ENCODE data around the gene PAXIP1. TPM values are rescaled to one million over a fixed set of nuclear protein-coding genes. Genes with fewer than 3 reads are reported as not detected.

PAXIP1 gene
- total RNA-seq, 1 experiment from 2014 or later, result 13.7 TPM

DNA sequence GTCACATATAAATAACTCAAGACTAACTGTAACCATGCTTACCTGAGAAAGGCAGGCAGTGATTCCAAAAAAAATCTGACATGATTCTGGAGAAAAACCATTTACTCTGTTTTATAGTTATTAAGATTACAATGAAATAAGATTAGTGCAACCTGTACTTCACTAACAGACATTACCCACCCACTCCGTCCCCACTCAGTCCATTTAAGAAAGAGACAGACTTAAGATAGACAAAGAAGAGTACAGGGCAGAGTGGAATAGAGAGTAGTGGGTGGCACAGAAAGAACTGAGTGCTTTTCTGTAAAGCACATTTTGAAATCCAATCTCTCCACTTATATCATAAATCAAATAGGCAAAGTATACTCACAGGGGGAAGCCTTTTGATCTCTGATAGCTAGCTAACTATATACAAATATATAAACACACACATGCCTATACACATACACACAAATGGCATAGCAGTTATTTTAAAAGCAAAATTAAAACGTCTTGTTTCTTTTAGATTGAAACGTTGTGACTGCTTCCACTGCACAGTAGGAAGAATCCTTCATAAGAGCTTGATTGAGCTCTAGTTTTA lies 11.9 kb downstream of the PAXIP1 start:
- Mint-ChIP-seq H3K27me3 (ENCODE audit: insufficient read depth, unreplicated experiment) (no peaks in the 10 kb centered on the region), H3K27ac (ENCODE audit: low read depth, unreplicated experiment) (peak overlapping the region; percentile 31), H3K9me3 (ENCODE audit: unreplicated experiment) (no peaks in the 10 kb centered on the region), H3K4me3 (ENCODE audit: unreplicated experiment) (no peak overlapping the region), H3K36me3 (ENCODE audit: insufficient read depth, unreplicated experiment) (peaks cover 67% of the 10 kb centered on the region), H3K4me1 (ENCODE audit: insufficient read depth, unreplicated experiment) (peaks cover 6% of the 10 kb centered on the region)
- no TSS peak for BruUV-seq (replicated peaks)
- DNase-seq (ENCODE audit: unreplicated experiment), result no peak
- intact Hi-C loops (cut with micrococcal nuclease), result no loop called here
- TF ChIP-seq, protein P1, sequence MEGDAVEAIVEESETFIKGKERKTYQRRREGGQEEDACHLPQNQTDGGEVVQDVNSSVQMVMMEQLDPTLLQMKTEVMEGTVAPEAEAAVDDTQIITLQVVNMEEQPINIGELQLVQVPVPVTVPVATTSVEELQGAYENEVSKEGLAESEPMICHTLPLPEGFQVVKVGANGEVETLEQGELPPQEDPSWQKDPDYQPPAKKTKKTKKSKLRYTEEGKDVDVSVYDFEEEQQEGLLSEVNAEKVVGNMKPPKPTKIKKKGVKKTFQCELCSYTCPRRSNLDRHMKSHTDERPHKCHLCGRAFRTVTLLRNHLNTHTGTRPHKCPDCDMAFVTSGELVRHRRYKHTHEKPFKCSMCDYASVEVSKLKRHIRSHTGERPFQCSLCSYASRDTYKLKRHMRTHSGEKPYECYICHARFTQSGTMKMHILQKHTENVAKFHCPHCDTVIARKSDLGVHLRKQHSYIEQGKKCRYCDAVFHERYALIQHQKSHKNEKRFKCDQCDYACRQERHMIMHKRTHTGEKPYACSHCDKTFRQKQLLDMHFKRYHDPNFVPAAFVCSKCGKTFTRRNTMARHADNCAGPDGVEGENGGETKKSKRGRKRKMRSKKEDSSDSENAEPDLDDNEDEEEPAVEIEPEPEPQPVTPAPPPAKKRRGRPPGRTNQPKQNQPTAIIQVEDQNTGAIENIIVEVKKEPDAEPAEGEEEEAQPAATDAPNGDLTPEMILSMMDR (IDR thresholded peaks at IDR 0.05; ENCODE audit: unreplicated experiment), result no peak
- POLR2A ChIA-PET, result no interaction called here
- CTCF ChIA-PET, result interaction anchor here (0.6 to 2.5 kb wide), 4 partner anchors 11 to 540 kb away, joined by 3 to 11 read pairs (median 4); no protein-coding TSS in a partner anchor

DNA sequence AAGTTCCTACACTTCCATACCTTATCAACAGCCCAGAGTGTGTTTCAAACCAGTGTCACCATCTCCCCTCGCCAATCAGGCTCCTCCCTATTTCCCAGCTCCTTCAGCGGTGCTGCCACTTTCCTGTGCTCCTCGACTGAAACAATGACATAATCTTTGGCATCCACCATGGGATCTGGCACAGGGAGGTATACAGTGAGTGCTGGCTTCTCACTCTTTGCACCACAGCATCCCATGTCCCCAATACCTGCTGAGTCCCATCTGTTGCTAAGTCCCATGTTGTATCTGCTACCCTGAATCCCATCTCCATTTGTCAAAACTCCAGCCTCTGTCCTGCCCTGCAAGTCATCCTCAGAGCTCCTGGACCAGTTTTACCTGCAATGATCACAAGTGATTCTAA lies 15.4 kb downstream of the PAXIP1 start:
- POLR2A ChIA-PET, result no interaction called here
- no peaks in the 10 kb centered on the region for H3K27me3 Mint-ChIP-seq (ENCODE audit: insufficient read depth, unreplicated experiment)

DNA sequence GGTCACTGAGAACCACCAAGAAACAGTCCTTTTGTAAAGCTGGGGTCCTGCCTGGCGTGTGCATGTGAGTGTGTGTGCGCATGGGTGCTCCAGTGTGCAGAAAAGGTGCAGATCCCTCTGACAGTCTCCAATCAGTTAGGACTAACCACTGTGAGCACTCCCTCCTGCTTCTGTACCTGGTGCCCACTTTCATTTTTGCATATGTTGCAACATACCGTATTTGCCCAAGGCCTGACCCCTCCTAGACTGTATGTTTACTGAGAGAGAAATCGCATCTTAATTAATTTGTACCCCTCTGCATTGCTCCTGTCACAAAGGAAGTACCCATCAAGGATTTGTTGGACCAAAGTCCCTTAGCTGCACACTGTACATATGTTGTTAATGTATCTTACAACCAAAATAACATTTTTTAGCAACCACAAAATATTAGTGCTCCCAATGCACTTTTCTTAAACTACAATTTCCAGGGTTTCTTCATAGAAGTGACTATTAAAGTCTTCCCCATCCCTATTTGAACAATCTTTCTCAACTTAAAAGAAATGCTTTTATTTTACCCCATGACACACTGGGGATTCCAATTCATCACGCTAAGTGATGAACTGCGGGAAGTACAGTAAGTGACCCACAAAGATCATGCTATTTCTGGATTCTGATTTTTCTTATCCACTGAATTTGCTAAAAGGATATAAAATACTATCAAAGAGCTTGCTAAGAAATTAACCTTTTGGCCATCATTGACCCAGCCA lies 16.6 kb downstream of the PAXIP1 start:
- POLR2A ChIA-PET, result no interaction called here
- Mint-ChIP-seq H3K27ac (ENCODE audit: low read depth, unreplicated experiment) (no peak overlapping the region), H3K9me3 (ENCODE audit: unreplicated experiment) (no peaks in the 10 kb centered on the region), H3K4me1 (ENCODE audit: insufficient read depth, unreplicated experiment) (peaks cover 14% of the 10 kb centered on the region), H3K36me3 (ENCODE audit: insufficient read depth, unreplicated experiment) (peaks cover 30% of the 10 kb centered on the region), H3K4me3 (ENCODE audit: unreplicated experiment) (no peak overlapping the region), H3K27me3 (ENCODE audit: insufficient read depth, unreplicated experiment) (no peaks in the 10 kb centered on the region)
- no peak for DNase-seq (ENCODE audit: unreplicated experiment)
- intact Hi-C loops (cut with micrococcal nuclease), result no loop called here
- BruUV-seq (replicated peaks), result no TSS peak
- CTCF ChIA-PET, result interaction anchor here (0.9 to 1.4 kb wide), 2 partner anchors 10 to 320 kb away, joined by 3 to 4 read pairs; no protein-coding TSS in a partner anchor
- TF ChIP-seq, protein P1 (IDR thresholded peaks at IDR 0.05; ENCODE audit: unreplicated experiment), result no peak

More for the DNA sequence above, 15.4 kb downstream of the PAXIP1 start:
- intact Hi-C loops (cut with micrococcal nuclease), result no loop called here
- Mint-ChIP-seq H3K4me3 (ENCODE audit: unreplicated experiment) (no peak overlapping the region), H3K9me3 (ENCODE audit: unreplicated experiment) (no peaks in the 10 kb centered on the region), H3K4me1 (ENCODE audit: insufficient read depth, unreplicated experiment) (peaks cover 14% of the 10 kb centered on the region), H3K27ac (ENCODE audit: low read depth, unreplicated experiment) (no peak overlapping the region), H3K36me3 (ENCODE audit: insufficient read depth, unreplicated experiment) (peaks cover 42% of the 10 kb centered on the region)
- no TSS peak for BruUV-seq (replicated peaks)
- CTCF ChIA-PET, result interaction anchor here (1.0 to 1.4 kb wide), 2 partner anchors 11 to 35 kb away, joined by 4 to 7 read pairs; no protein-coding TSS in a partner anchor
- TF ChIP-seq, protein P1 (IDR thresholded peaks at IDR 0.05; ENCODE audit: unreplicated experiment), result no peak
- no peak for DNase-seq (ENCODE audit: unreplicated experiment)

DNA sequence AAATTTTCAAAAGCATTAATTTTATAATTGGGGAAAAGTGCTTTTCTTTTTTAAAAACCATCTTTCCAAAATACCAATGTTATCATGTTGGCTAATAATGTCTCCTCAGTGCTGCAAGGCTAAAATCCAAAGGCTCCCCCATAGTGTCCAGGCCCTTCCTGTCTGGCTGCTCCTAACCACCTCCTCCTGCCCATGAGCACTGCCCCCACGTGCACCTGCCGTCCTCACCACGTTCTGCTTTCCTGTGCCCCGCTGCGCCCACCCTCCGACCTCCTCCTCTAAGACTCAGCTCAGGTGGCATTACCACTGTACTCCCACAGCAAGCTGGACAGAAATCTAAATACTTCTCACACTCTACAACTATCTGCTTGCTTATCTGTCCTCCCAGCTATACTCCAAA lies 17.7 kb downstream of the PAXIP1 start:
- no peaks in the 10 kb centered on the region for H3K27me3 Mint-ChIP-seq (ENCODE audit: insufficient read depth, unreplicated experiment)
- BruUV-seq (replicated peaks), result no TSS peak

More for the DNA sequence above, 17.7 kb downstream of the PAXIP1 start:
- intact Hi-C loops (cut with micrococcal nuclease), result no loop called here
- POLR2A ChIA-PET, result no interaction called here
- Mint-ChIP-seq H3K4me3 (ENCODE audit: unreplicated experiment) (no peak overlapping the region), H3K9me3 (ENCODE audit: unreplicated experiment) (no peaks in the 10 kb centered on the region), H3K4me1 (ENCODE audit: insufficient read depth, unreplicated experiment) (peaks cover 14% of the 10 kb centered on the region), H3K27ac (ENCODE audit: low read depth, unreplicated experiment) (no peak overlapping the region), H3K36me3 (ENCODE audit: insufficient read depth, unreplicated experiment) (peaks cover 26% of the 10 kb centered on the region)
- no peak for DNase-seq (ENCODE audit: unreplicated experiment)
- TF ChIP-seq, protein P1 (IDR thresholded peaks at IDR 0.05; ENCODE audit: unreplicated experiment), result no peak
- CTCF ChIA-PET, result interaction anchor here (0.6 kb wide), 1 partner anchor 69 kb away, joined by 3 read pairs; no protein-coding TSS in a partner anchor

All from MCF 10A (cell line).